Fibroblast of peridontal ligament (primary cell): ENCODE data around the gene TKT.

Experiments used
- DNase-seq: peaks from one replicate; pipeline ENCODE4 v3.0.0-alpha.2; 2010; ENCODE audit errors: extremely low read depth

The TKT gene

DNA sequence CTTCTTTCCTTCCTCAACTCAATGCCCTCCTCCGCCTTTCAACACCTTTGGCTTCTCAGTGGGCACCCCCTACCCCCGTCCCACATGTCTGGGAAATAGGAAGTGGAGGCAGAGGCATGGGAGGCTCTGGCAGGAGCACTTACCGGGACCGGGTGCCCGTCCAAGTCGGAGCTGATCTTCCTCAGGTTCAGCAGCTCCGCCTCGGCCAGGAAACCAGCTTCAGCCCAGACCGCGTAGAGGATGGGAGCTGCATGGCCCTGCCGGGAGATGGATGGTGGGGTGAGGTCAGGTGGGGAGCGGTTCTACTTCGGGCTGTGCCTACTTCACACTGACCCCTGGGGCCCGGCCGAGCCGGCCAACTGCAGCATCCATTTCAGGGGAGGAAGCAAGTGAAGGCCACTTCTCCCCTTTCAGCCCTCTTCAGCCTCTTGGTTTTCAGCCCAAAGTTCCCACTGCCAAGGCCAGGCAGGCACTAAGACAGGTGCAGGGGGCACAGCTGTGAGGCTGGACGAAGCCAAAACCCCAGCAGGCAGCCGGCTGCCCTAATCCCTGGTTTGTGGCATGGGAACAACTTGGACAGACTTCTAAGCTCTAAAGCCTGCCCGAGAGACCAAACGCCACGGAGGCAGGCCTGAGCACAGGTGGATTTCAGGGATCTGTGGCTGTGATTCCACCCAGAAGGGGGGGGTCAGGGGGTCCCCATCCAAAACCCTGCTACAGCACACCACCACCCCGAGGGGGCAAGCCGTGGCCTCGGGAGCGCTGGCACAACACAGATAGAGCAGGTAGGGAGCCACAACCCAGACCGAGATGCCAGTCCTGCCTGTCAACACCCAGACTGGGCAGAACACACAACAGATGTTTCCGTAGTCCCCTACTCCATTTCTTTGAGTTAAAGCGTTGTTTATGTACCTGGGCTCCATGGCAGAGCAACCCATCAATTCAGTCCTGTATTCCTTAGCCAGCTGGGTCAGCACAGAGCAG, 14.5 kb downstream of the TKT start:
- DNase-seq, result no peak

DNA sequence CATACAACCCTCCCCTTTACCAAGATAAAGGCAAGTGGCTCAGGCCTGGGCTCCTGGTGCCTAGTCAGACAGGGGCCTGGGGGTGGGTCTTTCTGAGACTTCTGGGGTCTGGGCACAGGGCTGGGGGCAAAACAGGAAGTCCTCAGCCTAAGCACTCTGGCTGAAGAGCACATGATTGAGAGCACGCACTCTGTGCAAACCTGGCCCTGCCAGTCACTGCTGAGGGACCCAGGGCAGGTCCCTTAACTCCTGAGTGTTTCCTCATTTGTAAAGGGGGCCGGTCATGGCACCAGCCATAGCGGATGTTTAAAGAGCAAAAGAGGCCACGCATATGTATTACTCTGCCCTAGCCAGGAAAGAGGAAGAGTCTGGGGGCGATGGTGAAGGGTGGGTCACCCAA, 16.0 kb downstream of the TKT start:
- no peak for DNase-seq

- DNase-seq, result no peak
Measured at GRCh38 chr3:53238886-53239285, 16.9 kb downstream of the TKT start.

GRCh38 chr3:53238051-53238850, 17.6 kb downstream of the TKT start:
- DNase-seq, result peak; percentile 95

DNA sequence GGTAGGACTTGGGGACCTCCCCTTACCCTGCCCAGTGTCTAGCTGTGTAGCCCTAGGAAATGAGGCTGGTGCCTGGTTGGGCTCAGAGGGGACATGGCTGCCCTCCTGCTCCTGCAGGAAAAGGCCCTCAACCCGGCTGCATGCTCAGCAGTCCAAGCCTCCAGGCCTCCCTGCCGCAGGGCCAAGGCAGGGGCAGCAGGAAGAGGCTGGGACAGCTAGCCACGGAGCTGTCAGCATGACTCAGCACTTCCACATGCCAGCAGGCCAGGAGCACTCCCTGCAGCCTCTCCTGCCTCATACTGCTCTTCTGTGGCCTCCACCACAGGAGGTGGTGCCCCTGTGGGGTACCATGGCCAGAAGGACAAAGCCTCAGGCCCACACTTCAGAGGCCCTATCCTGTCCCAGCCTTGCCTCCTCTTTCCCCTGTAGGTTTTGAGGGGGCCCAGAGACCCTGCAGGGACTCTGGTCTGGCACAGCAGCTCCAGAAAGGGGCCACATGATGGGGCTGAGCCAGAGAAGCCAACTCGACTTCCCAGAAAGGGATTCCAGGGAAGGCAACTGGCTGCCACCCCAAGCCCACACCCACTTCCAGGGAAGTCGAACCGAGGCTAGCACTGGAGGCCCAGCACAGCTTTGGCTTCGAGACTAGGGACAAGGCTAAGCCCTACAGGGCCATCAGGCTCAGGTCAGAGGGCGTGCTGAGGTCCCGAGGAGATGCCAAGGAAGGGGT, 19.5 kb downstream of the TKT start:
- DNase-seq, result peak; percentile 78

- DNase-seq, result no peak
Measured at GRCh38 chr3:53235545-53235944, 20.3 kb downstream of the TKT start.

- no peak for DNase-seq
Measured at GRCh38 chr3:53234841-53235232, 21.0 kb downstream of the TKT start.

GRCh38 chr3:53234130-53234840, 21.5 kb downstream of the TKT start:
- DNase-seq, result no peak

- no peak for DNase-seq
Measured at GRCh38 chr3:53232641-53233377, 23.0 kb downstream of the TKT start.

DNA sequence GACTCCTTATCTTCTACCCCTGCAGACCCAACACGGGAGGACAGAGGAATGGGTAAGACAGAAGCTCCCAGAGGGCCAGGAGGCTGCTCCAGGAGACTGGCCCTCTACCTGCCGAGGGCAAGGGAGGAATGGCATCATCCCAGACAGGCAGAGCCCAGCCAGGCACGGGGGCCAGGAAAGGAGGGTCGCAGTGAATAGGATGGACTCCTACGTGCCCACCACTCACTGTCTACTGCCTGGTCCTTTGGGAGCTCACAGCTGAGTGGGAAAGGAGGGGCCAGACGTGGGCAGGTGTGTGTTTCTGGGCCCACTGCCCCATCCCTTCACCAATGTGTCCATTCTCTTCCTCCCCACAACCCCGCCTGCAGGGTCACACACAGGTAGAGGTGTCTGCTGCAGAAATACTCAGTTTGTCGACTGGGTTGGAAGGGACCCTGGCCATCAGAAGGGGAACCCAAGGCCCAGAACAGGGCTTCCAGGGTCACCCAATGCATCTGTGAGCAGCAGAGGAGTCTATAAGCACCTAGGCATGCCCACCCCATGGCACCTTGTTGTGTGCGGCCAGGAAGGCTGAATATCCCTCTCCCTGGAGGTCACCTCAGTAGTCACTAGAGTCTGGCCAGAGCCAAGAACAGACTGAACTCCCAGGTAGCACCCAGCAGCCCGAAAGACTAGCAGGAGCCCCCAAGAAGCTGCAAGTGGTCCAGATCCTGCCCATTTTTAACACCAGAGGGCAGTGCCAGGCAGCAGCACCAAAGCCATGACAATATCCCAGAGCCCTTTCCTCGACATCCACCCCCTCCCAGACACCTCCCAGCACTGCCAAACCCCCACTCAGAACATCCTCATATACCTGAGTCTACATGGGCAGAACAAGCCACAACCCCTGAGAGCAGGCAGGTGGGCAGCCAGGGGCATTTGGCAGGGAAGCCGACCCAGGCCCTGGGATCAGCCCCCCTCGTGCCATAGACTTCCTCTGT, 24.0 kb downstream of the TKT start:
- no peak for DNase-seq

DNA sequence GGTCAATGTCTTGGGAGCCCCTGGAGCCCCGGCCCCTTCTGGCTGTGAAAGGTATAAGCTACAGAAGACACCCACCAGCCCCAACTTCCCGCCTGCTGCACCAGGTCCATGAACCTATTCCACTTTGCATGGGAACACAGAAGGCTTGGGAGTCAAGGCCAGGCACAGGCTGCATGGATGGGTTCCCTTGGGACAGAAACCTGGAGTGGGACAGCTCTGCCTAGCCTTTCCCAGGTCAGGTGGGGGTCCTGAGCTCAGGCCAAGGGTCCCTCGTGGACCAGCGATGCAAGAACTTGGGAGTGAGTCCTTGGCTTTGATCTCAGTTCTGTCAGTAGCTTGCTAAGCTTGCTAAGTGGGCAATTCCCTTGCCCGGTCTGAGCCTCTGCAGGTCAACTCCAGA, 25.0 kb downstream of the TKT start:
- DNase-seq, result no peak

GRCh38 chr3:53230041-53230621, 25.7 kb downstream of the TKT start:
- DNase-seq, result no peak

DNA sequence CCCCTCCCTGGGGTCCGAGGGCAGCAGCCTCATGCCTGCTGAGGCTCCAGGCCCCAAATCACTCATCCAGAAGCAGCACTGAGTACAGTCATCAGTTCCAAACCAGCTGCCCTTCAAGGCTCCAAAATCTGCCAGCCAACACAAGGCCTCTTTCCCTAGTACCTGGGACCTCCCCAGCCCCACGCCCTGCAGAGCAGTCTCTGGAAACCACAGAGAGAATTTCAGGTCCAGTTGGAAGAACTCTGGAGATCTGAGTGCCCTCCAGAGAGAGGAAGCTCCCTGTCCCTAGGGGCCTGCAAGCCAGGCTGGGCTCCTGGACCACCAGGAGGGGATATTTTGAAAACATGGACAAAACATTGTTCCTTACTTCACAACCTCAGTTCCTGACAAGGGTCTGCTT, 26.2 kb downstream of the TKT start:
- no peak for DNase-seq

DNA sequence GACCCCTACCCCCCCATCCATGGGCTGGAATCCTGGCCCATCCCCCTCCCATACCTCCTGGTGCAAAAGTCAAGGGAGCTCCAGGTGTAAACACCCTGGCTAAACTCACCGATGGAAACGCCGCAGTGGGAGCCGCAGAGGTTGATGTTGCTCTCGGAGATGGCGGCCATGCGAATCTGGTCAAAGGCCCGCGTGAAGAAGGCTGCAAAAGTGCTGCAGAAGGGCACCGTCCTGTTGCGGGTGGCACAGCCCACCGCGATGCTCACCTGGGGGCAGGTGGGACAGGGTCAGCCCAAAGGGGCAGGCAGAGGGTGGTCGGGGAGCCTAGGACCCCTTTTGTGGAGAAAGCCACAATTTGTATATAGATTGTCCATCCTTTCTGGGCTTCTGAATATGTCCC, 26.7 kb downstream of the TKT start:
- DNase-seq, result no peak

GRCh38 chr3:53227993-53228885, 27.6 kb downstream of the TKT start:
- no peak for DNase-seq

DNA sequence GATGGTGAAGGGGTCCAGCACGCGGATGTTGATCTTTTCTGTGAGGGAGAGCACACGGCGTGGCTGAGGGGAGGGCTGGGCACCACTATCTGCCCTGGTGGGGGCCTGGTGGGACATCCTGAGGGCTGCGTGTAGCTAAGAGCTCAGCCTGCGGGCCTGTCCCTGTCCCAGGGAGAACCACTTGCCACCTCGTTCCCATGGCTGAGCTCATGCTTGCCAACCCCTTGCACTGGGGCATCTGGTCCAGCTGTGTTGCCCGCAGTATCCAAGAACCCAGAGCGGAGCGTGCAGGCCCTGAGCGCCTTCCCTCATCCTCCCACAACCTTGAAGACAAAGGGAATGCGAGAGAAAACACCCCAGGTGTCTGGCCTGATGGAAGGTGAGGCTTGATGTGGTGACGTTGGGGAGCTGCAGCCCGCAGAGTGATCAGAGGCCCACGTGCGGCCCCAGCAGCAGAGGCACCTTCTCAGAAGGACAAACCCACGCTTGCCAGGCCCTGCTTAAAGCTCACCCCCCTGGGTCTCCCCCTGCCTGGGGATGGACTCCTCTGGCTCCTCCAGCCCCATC, 28.9 kb downstream of the TKT start:
- no peak for DNase-seq

DNA sequence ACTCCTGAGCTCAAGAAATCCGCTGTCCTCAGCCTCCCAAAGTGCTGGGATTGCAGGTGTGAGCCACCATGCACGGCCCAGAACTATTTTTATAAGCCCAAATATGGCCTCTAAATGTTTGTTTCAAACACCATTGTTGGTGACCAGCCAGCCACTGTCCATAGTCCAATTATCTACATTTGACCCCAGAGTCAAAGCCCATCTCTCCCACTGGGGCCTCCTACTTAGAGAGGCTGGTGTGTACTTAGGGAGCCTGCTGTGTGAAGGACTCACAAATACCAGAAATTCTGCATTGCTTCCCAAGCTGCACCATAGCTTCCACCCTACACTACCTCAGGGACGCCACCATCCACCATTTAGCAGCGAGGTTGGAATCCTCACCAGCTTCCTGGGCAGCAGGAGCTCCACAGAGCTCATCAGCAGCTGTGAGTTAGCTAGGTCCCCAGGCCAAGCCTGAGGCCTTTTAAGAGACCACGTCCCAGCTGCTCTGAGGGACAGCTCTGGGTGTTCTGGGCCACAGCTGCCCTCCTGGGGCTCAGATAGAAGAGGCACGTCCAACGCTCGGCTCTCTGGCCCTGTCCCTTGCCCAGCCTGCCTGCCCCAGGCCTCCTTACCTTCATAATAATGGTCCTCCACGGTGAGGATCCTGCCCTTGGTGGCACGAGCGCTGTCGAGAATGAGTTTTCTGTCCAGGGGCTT, 29.5 kb downstream of the TKT start:
- DNase-seq, result no peak
